MM.1S (cell line): ENCODE measurements around the gene OR2V2.

Experiments used
- CTCF ChIP-seq: fragments of 300-600 bp; sonication (generic); IDR thresholded peaks from 2 replicates; pipeline ENCODE4 v1.5.1; 2016; ENCODE audit warnings: antibody characterized with exemption, low read length, mixed read lengths
- EZH2 ChIP-seq: fragments of 300-600 bp; sonication (generic); optimal IDR thresholded peaks from 2 replicates; pipeline ENCODE3; 2017; ENCODE audit warnings: low read depth, mild to moderate bottlenecking, antibody characterized with exemption, low read length, mixed read lengths
- EZH2phosphoT487 ChIP-seq: fragments of 300-600 bp; sonication (generic); IDR thresholded peaks from 2 replicates; pipeline ENCODE4 v1.6.1; 2018; ENCODE audit warnings: antibody characterized with exemption, low read length

- no peak for TF ChIP-seq EZH2
- TF ChIP-seq CTCF = no peak
- TF ChIP-seq EZH2phosphoT487 = no peak
Measured at GRCh38 chr5:181188700-181189362, 41.4 kb downstream of the OR2V2 start.
